Choroid plexus epithelial cell (primary cell): ENCODE results near the gene TMIE.

ENCODE experiments used
- DNase-seq: peaks from one replicate; pipeline ENCODE4 v3.0.0-alpha.2; 2010; ENCODE audit warnings: low read depth
- H3K4me3 ChIP-seq: 2 replicates; pipeline ENCODE4 v1.5.1; 2011; ENCODE audit warnings: low read depth, mild to moderate bottlenecking, control low read depth, low read length, moderate library complexity
- CTCF ChIP-seq: conservative IDR thresholded peaks from 2 replicates; pipeline ENCODE4 v1.5.1; 2011; ENCODE audit warnings: low read depth, mild to moderate bottlenecking, control low read depth, inconsistent platforms, low read length, moderate library complexity

The TMIE gene

GRCh38 chr3:46725621-46726314 lies 24.6 kb downstream of the TMIE start:
- TF ChIP-seq CTCF: no peak
- H3K4me3 ChIP-seq: no peak overlapping the region
- DNase-seq: peak; percentile 22

- DNase-seq: no peak
- no peak overlapping the region for H3K4me3 ChIP-seq
- no peak for TF ChIP-seq CTCF
Measured at GRCh38 chr3:46729038-46729437, 27.8 kb downstream of the TMIE start.

- TF ChIP-seq CTCF: no peak
- no peak for DNase-seq
- H3K4me3 ChIP-seq: no peak overlapping the region
Measured at GRCh38 chr3:46730819-46731218, 29.6 kb downstream of the TMIE start.

GRCh38 chr3:46731795-46732194 lies 30.6 kb downstream of the TMIE start:
- no peak overlapping the region for H3K4me3 ChIP-seq
- DNase-seq: no peak
- TF ChIP-seq CTCF: no peak

- TF ChIP-seq CTCF: peak; percentile 43
- peak; percentile 26 for DNase-seq
Measured at GRCh38 chr3:46733026-46733800, 32.0 kb downstream of the TMIE start.

GRCh38 chr3:46734773-46735172 lies 33.6 kb downstream of the TMIE start:
- DNase-seq: no peak
- TF ChIP-seq CTCF: no peak
- H3K4me3 ChIP-seq: no peak overlapping the region

More at GRCh38 chr3:46733026-46733800, 32.0 kb downstream of the TMIE start:
- no peak overlapping the region for H3K4me3 ChIP-seq
